Measurements from ENCODE around the gene CXCL8.

- TF ChIP-seq, protein P1, sequence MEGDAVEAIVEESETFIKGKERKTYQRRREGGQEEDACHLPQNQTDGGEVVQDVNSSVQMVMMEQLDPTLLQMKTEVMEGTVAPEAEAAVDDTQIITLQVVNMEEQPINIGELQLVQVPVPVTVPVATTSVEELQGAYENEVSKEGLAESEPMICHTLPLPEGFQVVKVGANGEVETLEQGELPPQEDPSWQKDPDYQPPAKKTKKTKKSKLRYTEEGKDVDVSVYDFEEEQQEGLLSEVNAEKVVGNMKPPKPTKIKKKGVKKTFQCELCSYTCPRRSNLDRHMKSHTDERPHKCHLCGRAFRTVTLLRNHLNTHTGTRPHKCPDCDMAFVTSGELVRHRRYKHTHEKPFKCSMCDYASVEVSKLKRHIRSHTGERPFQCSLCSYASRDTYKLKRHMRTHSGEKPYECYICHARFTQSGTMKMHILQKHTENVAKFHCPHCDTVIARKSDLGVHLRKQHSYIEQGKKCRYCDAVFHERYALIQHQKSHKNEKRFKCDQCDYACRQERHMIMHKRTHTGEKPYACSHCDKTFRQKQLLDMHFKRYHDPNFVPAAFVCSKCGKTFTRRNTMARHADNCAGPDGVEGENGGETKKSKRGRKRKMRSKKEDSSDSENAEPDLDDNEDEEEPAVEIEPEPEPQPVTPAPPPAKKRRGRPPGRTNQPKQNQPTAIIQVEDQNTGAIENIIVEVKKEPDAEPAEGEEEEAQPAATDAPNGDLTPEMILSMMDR (IDR thresholded peaks at IDR 0.05) = no peak
- no peak for TF ChIP-seq POLR2A (IDR thresholded peaks at IDR 0.05)
These were observed 1.6 kb downstream of the CXCL8 start for GRCh38 chr4:73741750-73742489.
